Endothelial cell of umbilical vein (primary cell): ENCODE measurements around the gene PERCC1. TPM values are rescaled to one million over a fixed set of nuclear protein-coding genes. Genes with fewer than 3 reads are reported as not detected.

Experiments
- BruUV-seq: library from RNA; stranded (reverse); fragments of 400-500 nt; replicated peaks from 2 replicates; lab custom pipeline; 2021; lab: Mats Ljungman, UMichigan
- CTCF ChIA-PET: fragments of 300-600, 350-600 bp; sonication (Branson Sonifier 250); formaldehyde crosslinking; loops from one replicate; lab custom pipeline; 2021; ENCODE audit warnings: antibody characterized with exemption, inconsistent platforms; lab: Charles Lee
- POLR2A ChIA-PET: fragments of 300-600, 350-600 bp; sonication (Branson Sonifier 250); formaldehyde crosslinking; loops from one replicate; lab custom pipeline; 2021; ENCODE audit warnings: antibody characterized with exemption, inconsistent platforms; lab: Charles Lee
- DNase-seq: peaks from one replicate; pipeline ENCODE4 v3.0.0-alpha.2; 2011; ENCODE audit warnings: low read depth, low spot score
- FAIRE-seq: peaks from 2 replicates; lab custom pipeline; 2011; peaks lifted over from hg19 to GRCh38; lab: Jason Lieb, UNC
- H2AFZ ChIP-seq: 2 replicates; pipeline ENCODE4 v1.6.0; 2012; ENCODE audit warnings: low read depth, low read length, control low read depth, inconsistent platforms
- H3K27ac ChIP-seq: 2 replicates; pipeline ENCODE4 v1.5.1; 2011; ENCODE audit warnings: low read depth, mild to moderate bottlenecking, control low read depth, low read length, moderate library complexity; ENCODE audit not compliant: insufficient read depth
- H3K27me3 ChIP-seq, 2 experiments: 2 replicates each; pipeline versions ENCODE4 v1.6.0 to v1.6.1; 2011; ENCODE audit warnings: low read length in 2 of 2, mixed read lengths in 1 of 2; ENCODE audit not compliant: control insufficient read depth in 2 of 2, insufficient read depth in 2 of 2
- H3K36me3 ChIP-seq, 2 experiments: 2 replicates in 1 of 2; 3 replicates in 1 of 2; pipeline ENCODE4 v1.5.1; 2011; ENCODE audit warnings: low read length in 2 of 2, mild to moderate bottlenecking in 1 of 2, moderate library complexity in 1 of 2; ENCODE audit not compliant: control insufficient read depth in 2 of 2, insufficient read depth in 2 of 2; ENCODE audit errors: extremely low read depth in 1 of 2
- H3K4me1 ChIP-seq: 3 replicates; pipeline ENCODE4 v1.5.1; 2011; ENCODE audit warnings: mild to moderate bottlenecking, low read length; ENCODE audit not compliant: control insufficient read depth, insufficient read depth; ENCODE audit errors: extremely low read depth
- H3K4me2 ChIP-seq: 2 replicates; pipeline ENCODE4 v1.6.1; 2011; ENCODE audit warnings: low read length, control low read depth, mixed read lengths; ENCODE audit not compliant: insufficient read depth
- H3K4me3 ChIP-seq, 3 experiments: fragments of 200-600 bp in 1 of 3; sonication (generic), shearing (Covaris generic) in 1 of 3; replicated peaks in 1 of 3; 2 replicates each; pipeline ENCODE4 v1.5.1; 2011 to 2016; ENCODE audit warnings: control low read depth in 3 of 3, low read length in 3 of 3, mild to moderate bottlenecking in 2 of 3, inconsistent platforms in 1 of 3, low read depth in 1 of 3, moderate library complexity in 1 of 3; ENCODE audit not compliant: insufficient read depth in 1 of 3
- H3K79me2 ChIP-seq: 2 replicates; pipeline ENCODE4 v1.6.0; 2012; ENCODE audit warnings: low read length, inconsistent platforms; ENCODE audit not compliant: control insufficient read depth, insufficient read depth
- H3K9ac ChIP-seq: replicated peaks from 2 replicates; pipeline ENCODE3; 2011; ENCODE audit warnings: low read length, control low read depth; ENCODE audit not compliant: insufficient read depth; ENCODE audit errors: extremely low read depth
- H3K9me1 ChIP-seq: replicated peaks from 3 replicates; pipeline ENCODE4 v1.6.0; 2011; ENCODE audit warnings: mild to moderate bottlenecking, low read length; ENCODE audit not compliant: control insufficient read depth, insufficient read depth; ENCODE audit errors: extremely low read depth
- H3K9me3 ChIP-seq: replicated peaks from 2 replicates; pipeline ENCODE4 v1.5.1; 2012; ENCODE audit warnings: low read length, inconsistent platforms; ENCODE audit not compliant: control insufficient read depth, insufficient read depth
- H4K20me1 ChIP-seq: replicated peaks from 2 replicates; pipeline ENCODE3; 2011; ENCODE audit warnings: mild to moderate bottlenecking, low read length; ENCODE audit not compliant: control insufficient read depth, insufficient read depth; ENCODE audit errors: extremely low read depth
- EZH2 ChIP-seq: IDR thresholded peaks from 2 replicates; pipeline ENCODE4 v1.6.1; 2012; ENCODE audit warnings: borderline replicate concordance, low read depth, mild to moderate bottlenecking, moderate library complexity, low read length, inconsistent platforms; ENCODE audit not compliant: severe bottlenecking
- FOS ChIP-seq: IDR thresholded peaks from 2 replicates; pipeline ENCODE4 v1.6.1; 2011; ENCODE audit warnings: mild to moderate bottlenecking, low read length, moderate library complexity, borderline replicate concordance; ENCODE audit not compliant: insufficient read depth
- GATA2 ChIP-seq: IDR thresholded peaks from 2 replicates; pipeline ENCODE4 v1.7.0; 2011; ENCODE audit warnings: low read depth, mild to moderate bottlenecking, moderate library complexity, mixed read lengths, low read length; ENCODE audit not compliant: insufficient read length, insufficient read depth
- JUN ChIP-seq: IDR thresholded peaks from 2 replicates; pipeline ENCODE4 v1.6.1; 2011; ENCODE audit warnings: borderline replicate concordance, low read depth; ENCODE audit not compliant: insufficient read length, insufficient read depth
- MYC ChIP-seq: IDR thresholded peaks from one replicate; pipeline ENCODE4 v1.6.1; 2011; ENCODE audit warnings: mild to moderate bottlenecking, low read depth, low read length
- POLR2A ChIP-seq: IDR thresholded peaks from 2 replicates; pipeline ENCODE4 v1.6.1; 2012; ENCODE audit warnings: low read depth, mild to moderate bottlenecking, control low read depth, low read length
- POLR2AphosphoS5 ChIP-seq: IDR thresholded peaks from 2 replicates; pipeline ENCODE4 v1.6.1; 2012; ENCODE audit warnings: low read depth, mild to moderate bottlenecking, control low read depth, low read length, moderate library complexity; ENCODE audit not compliant: insufficient read depth
- dilution Hi-C: fragments of 300-500 bp; cut with MboI; formaldehyde crosslinking; loops from one replicate; pipeline ENCODE4 v1.15.0; 2019; ENCODE audit warnings: low sequenced_read_pairs; ENCODE audit not compliant: extremely low pct_ligation_motif_present
- intact Hi-C: fragments of 100-400 bp; cut with micrococcal nuclease; formaldehyde crosslinking; loops from one replicate; pipeline ENCODE4 v1.10.0; 2022
- polyA plus RNA-seq, 4 experiments: library from polyadenylated mRNA; depleted of rRNA in 3 of 4; stranded (reverse) in 3 of 4; unstranded in 1 of 4; fragments of >200 nt; gene quantifications; 2 replicates each; pipeline versions ENCODE4 v1.2.1 to v1.2.3, GENCODE V29; 2011 to 2012; ENCODE audit warnings: missing spikeins in 1 of 4
- total RNA-seq: library from RNA; stranded (reverse); gene quantifications from 2 replicates; pipeline ENCODE4 v1.2.3, GENCODE V29; 2021
- TF ChIP-seq, protein P1 (sequence below): IDR thresholded peaks from 2 replicates; pipeline ENCODE4 v1.6.1; 2011; ENCODE audit not compliant: insufficient read depth, insufficient read length
- TF ChIP-seq, protein P2 (sequence below), 2 donors: IDR thresholded peaks; 1 replicate in 1 of 2; 2 replicates in 1 of 2; pipeline ENCODE4 v1.5.1; 2011; ENCODE audit warnings: low read length in 2 of 2, mild to moderate bottlenecking in 2 of 2, moderate library complexity in 2 of 2, control low read depth in 1 of 2, inconsistent platforms in 1 of 2, low read depth in 1 of 2; ENCODE audit not compliant: insufficient read depth in 1 of 2; ENCODE audit errors: extremely low read depth in 1 of 2

The PERCC1 gene
- total and polyA plus RNA-seq, 2 donors (not counting 3 experiments of a cell fraction or from before 2014, with no cell fraction given): not detected

DNA sequence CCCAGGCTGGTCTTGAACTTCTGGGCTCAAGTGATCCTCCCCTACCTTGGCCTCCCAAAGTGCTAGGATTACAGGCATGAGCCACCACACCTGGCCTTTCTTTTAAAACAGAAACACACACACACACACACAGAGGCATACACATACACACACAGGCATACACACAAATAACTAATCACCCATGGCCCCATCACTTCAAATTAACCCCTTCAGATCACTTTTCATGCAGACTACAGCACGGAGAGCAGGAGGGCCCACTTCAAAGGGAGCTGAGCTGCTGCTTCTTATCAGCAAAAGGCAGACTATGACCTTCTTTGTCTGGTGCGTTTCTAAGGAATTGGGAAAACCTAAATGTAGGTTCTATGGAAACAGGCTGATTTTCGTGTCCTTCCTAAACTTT lies 42.1 kb downstream of the PERCC1 start:
- Histone ChIP-seq H3K79me2 (peaks cover 23% of the 10 kb centered on the region), H3K27me3 (no peaks in the 10 kb centered on the region), H3K9ac (no peak overlapping the region), H4K20me1 (no peaks in the 10 kb centered on the region), H3K27ac (no peak overlapping the region), H3K36me3 (no peaks in the 10 kb centered on the region), H3K4me2 (no peak overlapping the region), H3K9me3 (no peaks in the 10 kb centered on the region), H3K9me1 (no peaks in the 10 kb centered on the region), H3K4me3 (no peak overlapping the region), H3K4me1 (peaks cover 5% of the 10 kb centered on the region), H2AFZ (no peak overlapping the region)
- dilution Hi-C loops (no loop called here), intact Hi-C loops (no loop called here)
- no peak for DNase-seq
- BruUV-seq: no TSS peak
- ChIA-PET POLR2A (no interaction called here), CTCF (no interaction called here)
- FAIRE-seq: no peak
- TF ChIP-seq GATA2: no peak

DNA sequence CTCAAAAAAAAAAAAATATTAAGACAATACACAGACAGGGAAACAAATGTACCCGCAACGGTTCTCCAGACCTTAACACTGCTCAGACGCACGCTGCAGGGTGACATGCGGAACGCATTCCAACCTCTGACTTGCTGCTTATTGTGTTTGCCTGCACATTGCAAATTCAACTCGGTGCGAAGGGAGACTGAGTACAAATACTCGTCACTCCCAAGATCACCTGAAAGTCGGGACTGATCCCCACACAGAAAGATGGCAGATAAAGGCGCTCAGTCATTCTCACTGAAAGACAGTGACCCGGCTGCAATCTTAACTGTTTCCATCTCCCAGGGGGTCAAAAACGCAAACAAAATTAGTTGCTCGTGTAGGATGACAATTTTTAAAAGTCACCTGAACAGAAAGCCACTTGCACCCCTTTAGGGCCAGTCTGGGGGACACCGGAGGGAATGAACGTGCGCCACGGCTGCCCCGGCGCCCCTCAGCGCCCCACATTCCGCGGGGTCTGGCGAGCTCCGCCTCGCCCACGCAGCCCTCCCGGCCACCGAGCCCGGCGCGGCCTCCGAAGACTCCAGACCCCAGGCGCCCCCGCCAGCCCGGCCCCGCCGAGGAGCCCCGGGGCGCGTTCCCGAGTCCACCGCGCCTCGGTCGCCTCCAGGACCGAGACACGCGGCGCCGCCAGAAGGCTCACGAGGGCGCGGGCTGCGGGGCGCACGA lies 43.4 kb downstream of the PERCC1 start:
- TF ChIP-seq, protein P1, sequence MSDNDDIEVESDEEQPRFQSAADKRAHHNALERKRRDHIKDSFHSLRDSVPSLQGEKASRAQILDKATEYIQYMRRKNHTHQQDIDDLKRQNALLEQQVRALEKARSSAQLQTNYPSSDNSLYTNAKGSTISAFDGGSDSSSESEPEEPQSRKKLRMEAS: no peak
- TF ChIP-seq FOS (no peak), GATA2 (no peak), EZH2 (no peak), MYC (no peak), JUN (no peak), POLR2AphosphoS5 (no peak), POLR2A (no peak)
- TF ChIP-seq, protein P2, sequence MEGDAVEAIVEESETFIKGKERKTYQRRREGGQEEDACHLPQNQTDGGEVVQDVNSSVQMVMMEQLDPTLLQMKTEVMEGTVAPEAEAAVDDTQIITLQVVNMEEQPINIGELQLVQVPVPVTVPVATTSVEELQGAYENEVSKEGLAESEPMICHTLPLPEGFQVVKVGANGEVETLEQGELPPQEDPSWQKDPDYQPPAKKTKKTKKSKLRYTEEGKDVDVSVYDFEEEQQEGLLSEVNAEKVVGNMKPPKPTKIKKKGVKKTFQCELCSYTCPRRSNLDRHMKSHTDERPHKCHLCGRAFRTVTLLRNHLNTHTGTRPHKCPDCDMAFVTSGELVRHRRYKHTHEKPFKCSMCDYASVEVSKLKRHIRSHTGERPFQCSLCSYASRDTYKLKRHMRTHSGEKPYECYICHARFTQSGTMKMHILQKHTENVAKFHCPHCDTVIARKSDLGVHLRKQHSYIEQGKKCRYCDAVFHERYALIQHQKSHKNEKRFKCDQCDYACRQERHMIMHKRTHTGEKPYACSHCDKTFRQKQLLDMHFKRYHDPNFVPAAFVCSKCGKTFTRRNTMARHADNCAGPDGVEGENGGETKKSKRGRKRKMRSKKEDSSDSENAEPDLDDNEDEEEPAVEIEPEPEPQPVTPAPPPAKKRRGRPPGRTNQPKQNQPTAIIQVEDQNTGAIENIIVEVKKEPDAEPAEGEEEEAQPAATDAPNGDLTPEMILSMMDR (IDR thresholded peaks at IDR 0.05; ENCODE audit: extremely low read depth in 1 of 2, insufficient read depth in 1 of 2, low read depth in 1 of 2, low read length in 2 of 2): no peak
- H3K9me3 ChIP-seq: no peaks in the 10 kb centered on the region
- H3K27ac ChIP-seq: peak overlapping the region; percentile 55
- H3K9ac ChIP-seq: peak overlapping the region; percentile 79
- peak overlapping the region; percentile 74 for H2AFZ ChIP-seq
- peaks cover 5% of the 10 kb centered on the region for H3K4me1 ChIP-seq
- H3K4me3 ChIP-seq: peak overlapping the region; percentile 46 to 64 (median 60)
- dilution Hi-C loops: no loop called here
- H3K27me3 ChIP-seq: no peaks in the 10 kb centered on the region
- peak overlapping the region; percentile 94 for H3K4me2 ChIP-seq
- H4K20me1 ChIP-seq: no peaks in the 10 kb centered on the region
- POLR2A ChIA-PET: no interaction called here
- no peaks in the 10 kb centered on the region for H3K9me1 ChIP-seq
- intact Hi-C loops: loop anchor here (2.0 kb wide), 1 partner anchor 53 kb away; the partner anchor contains the start of gene UQCC4
- FAIRE-seq (peak; percentile 37), DNase-seq (no peak)
- TSS peak; percentile 57 for BruUV-seq
- H3K79me2 ChIP-seq: peaks cover 21% of the 10 kb centered on the region
- CTCF ChIA-PET: no interaction called here
- H3K36me3 ChIP-seq: no peaks in the 10 kb centered on the region
